HAP-1 (cell line): ENCODE measurements around the gene ACOT7.
"Not testable (repeated sequence)": the region's sequence is repeated elsewhere in the genome, so short reads cannot be mapped to it uniquely, and the experiment has no call there.

Experiments
- DNase-seq, 2 experiments: peaks; one replicate each; pipeline ENCODE4 v3.0.0-alpha.2; 2016 to 2020; ENCODE audit warnings: low spot score in 2 of 2
- H3K27me3 ChIP-seq: fragments of 250-450 bp; sonication (Bioruptor Pico); 2 replicates; pipeline ENCODE4 v1.5.1; 2020; ENCODE audit warnings: low read depth, mild to moderate bottlenecking, moderate library complexity
- H3K36me3 ChIP-seq: fragments of 250-450 bp; sonication (Bioruptor Pico); replicated peaks from 2 replicates; pipeline ENCODE4 v1.5.1; 2020; ENCODE audit warnings: mild to moderate bottlenecking
- H3K4me1 ChIP-seq: fragments of 250-450 bp; sonication (Bioruptor Pico); 2 replicates; pipeline ENCODE4 v1.5.1; 2020; ENCODE audit warnings: mild to moderate bottlenecking
- H3K4me3 ChIP-seq: fragments of 250-450 bp; sonication (Bioruptor Pico); 2 replicates; pipeline ENCODE4 v1.5.1; 2020; ENCODE audit warnings: mild to moderate bottlenecking, moderate library complexity
- H3K9me3 ChIP-seq: fragments of 250-450 bp; sonication (Bioruptor Pico); 2 replicates; pipeline ENCODE4 v1.5.1; 2020; ENCODE audit warnings: mild to moderate bottlenecking, moderate library complexity
- in situ Hi-C: fragments of 300-500 bp; cut with MboI; formaldehyde crosslinking; loops from 3 replicates; pipeline ENCODE4 v1.14.3; 2020; ENCODE audit warnings: low sequenced_read_pairs, inconsistent platforms, mixed read lengths

ACOT7 gene

DNA sequence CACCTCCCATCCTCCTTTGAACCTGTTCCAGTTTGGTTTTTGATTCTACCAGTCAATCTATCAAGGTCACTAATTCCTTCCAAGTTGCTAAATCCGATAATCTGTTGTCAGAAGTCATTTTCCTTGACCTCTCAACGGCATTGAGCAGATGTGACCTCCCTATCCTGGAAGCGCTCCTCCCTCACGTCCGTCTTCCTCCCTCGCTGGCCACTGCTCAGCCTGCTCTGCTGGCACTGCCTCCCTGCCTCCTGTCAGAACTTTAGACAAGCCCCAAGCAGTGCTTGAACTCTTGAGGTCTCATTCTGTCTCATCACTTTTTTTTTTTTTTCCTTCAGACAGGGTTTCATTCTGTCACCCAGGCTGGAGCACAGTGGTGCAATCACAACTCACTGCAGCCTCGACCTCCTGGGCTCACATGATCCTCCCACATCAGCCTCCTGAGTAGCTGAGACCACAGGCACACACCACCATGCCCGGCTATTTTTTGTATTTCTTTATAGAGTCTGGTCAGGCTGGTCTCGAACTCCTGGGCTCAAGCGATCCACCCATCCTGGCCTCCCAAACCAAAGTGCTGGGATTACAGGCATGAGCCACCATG lies 4.4 kb upstream of the ACOT7 start:
- in situ Hi-C loops, result no loop called here
- Histone ChIP-seq H3K4me3 (no peak overlapping the region), H3K4me1 (peaks cover 4% of the 10 kb centered on the region), H3K27me3 (no peaks in the 10 kb centered on the region), H3K36me3 (no peaks in the 10 kb centered on the region), H3K9me3 (no peaks in the 10 kb centered on the region)
- DNase-seq, result no peak

DNA sequence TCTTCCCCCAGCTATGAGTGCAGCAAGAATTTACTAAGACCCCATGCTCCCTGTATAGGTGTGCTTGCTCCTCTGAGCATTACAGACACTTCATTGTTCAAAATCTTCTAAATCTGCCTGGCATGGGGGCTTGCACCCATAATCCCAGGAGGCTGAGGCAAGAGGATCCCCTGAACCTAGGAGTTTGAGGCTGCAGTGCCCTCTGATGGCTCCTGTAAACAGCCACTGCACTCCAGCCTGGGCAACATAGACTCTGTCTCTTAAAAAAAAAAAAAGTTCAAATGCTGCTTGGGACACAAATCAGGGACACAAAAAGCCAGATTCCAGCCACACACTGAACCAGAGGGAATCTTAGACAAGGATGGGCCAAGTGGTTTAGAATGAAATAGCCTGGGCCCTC lies 3.4 kb upstream of the ACOT7 start:
- H3K27me3 ChIP-seq, result no peaks in the 10 kb centered on the region
- in situ Hi-C loops, result no loop called here
- no peaks in the 10 kb centered on the region for H3K9me3 ChIP-seq
- no peak for DNase-seq
- no peaks in the 10 kb centered on the region for H3K36me3 ChIP-seq
- peaks cover 8% of the 10 kb centered on the region for H3K4me1 ChIP-seq
- no peak overlapping the region for H3K4me3 ChIP-seq

DNA sequence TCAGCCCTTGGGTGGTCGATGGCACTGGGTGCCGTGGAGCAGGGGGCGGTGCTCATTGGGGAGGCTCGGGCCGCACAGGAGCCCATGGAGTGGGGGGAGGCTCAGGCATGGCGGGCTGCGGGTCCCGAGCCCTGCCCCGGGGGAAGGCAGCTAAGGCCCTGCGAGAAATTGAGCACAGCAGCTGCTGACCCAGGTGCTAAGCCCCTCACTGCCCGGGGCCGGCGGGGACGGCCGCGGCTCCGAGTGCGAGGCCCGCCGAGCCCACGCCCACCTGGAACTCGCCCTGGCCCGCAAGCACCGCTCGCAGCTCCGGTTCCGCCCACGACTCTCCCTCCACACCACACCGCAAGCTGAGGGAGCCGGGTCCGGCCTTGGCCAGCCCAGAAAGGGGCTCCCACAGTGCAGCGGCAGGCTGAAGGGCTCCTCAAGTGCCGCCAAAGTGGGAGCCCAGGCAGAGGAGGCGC lies 2.2 kb upstream of the ACOT7 start:
- H3K4me3 ChIP-seq, H3K36me3 ChIP-seq, in situ Hi-C loops: not testable (repeated sequence)

DNA sequence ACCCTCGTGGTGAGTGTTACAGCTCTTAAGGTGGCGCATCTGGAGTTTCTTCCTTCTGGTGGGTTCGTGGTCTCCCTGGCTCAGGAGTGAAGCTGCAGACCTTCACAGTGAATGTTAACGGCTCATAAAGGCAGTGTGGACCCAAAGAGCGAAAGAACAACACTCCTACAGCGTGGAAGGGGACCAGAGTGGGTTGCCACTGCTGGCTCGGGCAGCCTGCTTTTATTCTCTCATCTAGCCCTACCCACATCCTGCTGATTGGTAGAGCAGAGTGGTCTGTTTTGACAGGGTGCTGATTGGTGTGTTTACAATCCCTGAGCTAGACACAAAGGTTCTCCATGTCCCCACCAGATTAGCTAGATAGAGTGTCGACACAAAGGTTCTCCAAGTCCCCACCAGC lies 1.6 kb upstream of the ACOT7 start:
- peaks cover 15% of the 10 kb centered on the region for H3K4me1 ChIP-seq
- in situ Hi-C loops, H3K9me3 ChIP-seq, H3K36me3 ChIP-seq, H3K4me3 ChIP-seq, DNase-seq, H3K27me3 ChIP-seq: not testable (repeated sequence)

More for the DNA sequence above, 2.2 kb upstream of the ACOT7 start:
- not testable (repeated sequence) for DNase-seq, H3K27me3 ChIP-seq, H3K9me3 ChIP-seq
- peaks cover 15% of the 10 kb centered on the region for H3K4me1 ChIP-seq

DNA sequence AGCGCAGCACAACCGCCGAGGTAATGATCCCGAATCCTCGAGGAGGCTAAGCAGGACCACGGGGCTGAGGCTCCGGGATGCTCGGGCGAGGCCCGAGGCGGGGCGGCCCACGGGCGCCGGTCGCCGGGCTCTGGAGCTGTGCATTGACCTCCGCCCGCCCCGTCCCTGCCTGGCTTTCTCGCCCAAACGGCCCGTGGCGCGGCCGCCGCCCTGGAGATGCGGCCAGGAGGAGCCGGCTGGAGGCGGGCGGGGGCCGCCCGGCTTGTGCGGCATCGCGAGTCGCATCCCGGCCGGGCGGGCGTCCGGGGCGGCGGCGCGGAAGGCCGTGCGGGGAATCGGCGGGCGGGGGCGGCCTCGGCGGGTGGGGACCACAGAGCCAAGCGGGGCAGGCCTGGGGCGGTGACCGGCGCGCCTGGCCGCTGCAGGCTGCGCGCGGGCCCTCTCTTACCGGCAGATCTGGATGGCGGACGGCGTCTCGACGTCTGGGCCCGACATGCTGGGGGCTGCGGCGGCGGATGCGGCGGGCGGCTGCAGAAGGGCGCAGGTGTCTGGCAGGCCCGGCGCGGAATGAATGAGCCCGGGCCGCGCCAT lies 663 bp downstream of the ACOT7 start:
- Histone ChIP-seq H3K36me3 (no peaks in the 10 kb centered on the region), H3K4me3 (peak overlapping the region; percentile 60), H3K27me3 (no peaks in the 10 kb centered on the region), H3K4me1 (peaks cover 15% of the 10 kb centered on the region), H3K9me3 (no peaks in the 10 kb centered on the region)
- DNase-seq, result no peak
- in situ Hi-C loops, result no loop called here

DNA sequence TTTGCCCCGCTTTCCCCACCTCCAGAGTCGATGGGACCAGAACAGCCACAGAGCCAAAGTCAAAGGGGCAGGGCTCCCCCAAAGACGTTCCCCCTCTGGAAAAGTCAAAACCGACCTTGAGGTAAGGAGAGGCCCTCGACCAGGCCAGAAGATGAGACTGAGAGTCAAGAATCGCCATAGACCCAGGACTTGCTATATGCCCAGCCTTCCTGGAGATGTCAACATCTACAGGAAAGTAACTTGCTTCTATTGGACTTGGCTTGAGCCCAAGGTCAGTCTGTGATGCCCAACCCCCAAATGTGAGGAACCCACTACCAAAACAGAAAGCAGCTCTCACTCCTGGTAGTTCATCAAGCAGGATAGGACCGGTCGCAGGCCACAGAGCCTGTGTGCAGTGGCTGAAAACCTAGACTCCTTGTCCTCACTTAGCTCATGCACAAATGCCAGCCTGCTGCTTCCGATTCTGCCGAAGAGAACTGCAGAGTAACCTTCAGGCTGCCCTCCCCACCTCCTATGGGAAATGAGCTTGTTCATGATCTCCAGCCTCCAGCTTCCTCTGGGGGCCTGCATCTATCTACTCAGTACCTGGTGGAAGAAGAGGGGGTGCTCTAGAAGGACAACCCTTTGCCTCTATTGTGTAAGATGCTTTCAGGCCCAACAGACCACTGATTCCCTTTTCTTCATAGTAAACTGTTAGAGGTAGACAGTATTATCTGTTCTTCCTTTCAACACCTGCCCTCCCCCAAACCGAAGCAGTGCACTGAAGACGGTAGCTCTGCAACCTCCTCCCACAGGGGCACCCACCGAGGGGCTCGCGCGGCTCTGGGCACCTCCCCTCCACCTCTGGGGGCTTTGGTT lies 1.4 kb downstream of the ACOT7 start:
- DNase-seq, result peak; percentile 8 to 42
- peak overlapping the region; percentile 60 for H3K4me3 ChIP-seq
- no peaks in the 10 kb centered on the region for H3K36me3 ChIP-seq
- no peaks in the 10 kb centered on the region for H3K9me3 ChIP-seq
- H3K4me1 ChIP-seq, result peaks cover 15% of the 10 kb centered on the region
- H3K27me3 ChIP-seq, result no peaks in the 10 kb centered on the region
- in situ Hi-C loops, result no loop called here

DNA sequence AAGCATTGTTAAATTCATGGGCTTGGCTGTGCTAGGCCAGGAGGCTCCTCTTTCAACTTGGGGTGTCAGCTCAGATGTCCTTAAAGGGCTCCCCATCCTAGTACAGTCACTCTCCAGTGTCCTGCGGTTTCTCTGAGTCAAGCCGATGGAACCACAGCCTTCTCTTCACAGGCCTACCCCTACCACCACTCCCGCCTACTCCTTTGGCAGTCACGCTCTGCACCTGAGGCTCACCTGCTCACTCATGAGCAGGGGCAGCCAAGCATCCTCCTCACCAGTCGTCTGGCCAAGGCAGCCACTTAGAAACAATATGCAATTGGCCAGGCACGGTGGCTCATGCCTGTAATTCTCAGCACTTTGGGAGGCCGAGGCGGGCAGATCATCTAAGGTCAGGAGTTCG lies 3.6 kb downstream of the ACOT7 start:
- Histone ChIP-seq H3K4me1 (peaks cover 21% of the 10 kb centered on the region), H3K4me3 (no peak overlapping the region), H3K36me3 (0 out of 2 replicates have a peak, but pooled peaks cover 2% of the 10 kb centered on the region), H3K9me3 (no peaks in the 10 kb centered on the region), H3K27me3 (no peaks in the 10 kb centered on the region)
- no peak for DNase-seq
- in situ Hi-C loops, result no loop called here

DNA sequence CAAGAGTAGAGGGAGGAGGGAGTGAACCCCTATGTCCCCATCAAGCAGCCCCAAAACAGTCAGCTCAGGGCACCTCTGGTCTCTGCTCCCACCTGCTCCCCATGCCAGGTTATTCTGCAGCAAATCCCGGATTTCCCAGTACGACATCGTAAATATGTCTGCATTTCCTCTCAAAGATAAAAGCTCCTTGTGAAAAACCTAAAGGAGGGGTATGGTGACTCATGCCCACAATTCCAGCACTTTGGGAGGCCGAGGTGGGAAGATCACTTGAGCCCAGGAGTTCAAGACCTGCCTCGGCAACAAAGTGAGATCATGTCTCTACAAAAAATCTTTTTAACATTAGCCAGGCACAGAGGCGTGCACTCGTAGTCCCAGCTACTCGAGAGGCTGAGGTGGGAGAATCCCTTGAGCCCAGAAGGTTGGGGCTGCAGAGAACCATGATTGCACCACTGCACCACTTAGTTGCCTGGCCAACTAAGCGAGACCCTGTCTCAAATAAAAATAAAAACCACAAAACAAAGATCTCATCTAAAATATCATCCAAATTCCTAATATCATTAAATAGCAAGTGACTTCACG lies 7.1 kb downstream of the ACOT7 start:
- Histone ChIP-seq H3K4me3 (no peak overlapping the region), H3K4me1 (peaks cover 8% of the 10 kb centered on the region), H3K27me3 (no peaks in the 10 kb centered on the region), H3K36me3 (0 out of 2 replicates have a peak, but pooled peaks cover 2% of the 10 kb centered on the region), H3K9me3 (peaks cover 2% of the 10 kb centered on the region)
- DNase-seq, result no peak
- in situ Hi-C loops, result no loop called here

DNA sequence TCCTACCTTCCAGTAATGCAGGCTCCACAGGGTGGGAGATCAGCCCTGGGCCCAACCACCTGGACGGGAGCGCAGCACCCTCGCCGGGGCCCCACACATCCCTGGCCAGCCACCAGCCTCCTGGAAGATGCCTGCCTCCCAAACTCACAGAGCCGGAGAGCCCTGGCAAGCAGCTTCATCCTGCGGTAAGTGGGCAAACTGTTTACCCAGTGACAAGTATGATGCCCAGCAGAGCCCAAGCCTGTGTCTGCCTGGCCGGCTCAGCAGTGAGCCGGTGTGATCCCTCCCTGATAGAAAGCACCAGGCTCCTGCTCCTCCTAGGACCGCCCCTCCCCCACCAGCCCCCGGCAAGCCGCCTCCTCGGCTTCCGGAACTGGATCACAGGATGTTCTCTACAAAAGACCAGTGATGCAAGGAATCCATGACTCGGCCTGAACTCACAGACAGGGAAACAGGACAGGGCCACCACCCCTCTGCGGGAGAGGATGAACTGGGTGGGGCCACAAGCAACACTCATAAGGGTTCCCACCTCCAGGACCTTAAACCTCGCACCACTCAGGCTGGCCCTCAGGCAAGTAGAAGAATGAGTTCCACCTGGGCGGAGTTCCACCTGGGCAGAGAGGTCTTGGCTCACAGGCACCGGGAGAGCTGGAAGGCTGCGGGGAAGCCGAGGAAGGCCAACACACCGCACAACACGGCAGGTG lies 7.9 kb downstream of the ACOT7 start:
- in situ Hi-C loops, result no loop called here
- peak in 1 of 2 experiments; percentile 33 for DNase-seq
- Histone ChIP-seq H3K4me3 (no peak overlapping the region), H3K27me3 (no peaks in the 10 kb centered on the region), H3K4me1 (peaks cover 6% of the 10 kb centered on the region), H3K9me3 (peaks cover 2% of the 10 kb centered on the region), H3K36me3 (0 out of 2 replicates have a peak, but pooled peaks cover 2% of the 10 kb centered on the region)

DNA sequence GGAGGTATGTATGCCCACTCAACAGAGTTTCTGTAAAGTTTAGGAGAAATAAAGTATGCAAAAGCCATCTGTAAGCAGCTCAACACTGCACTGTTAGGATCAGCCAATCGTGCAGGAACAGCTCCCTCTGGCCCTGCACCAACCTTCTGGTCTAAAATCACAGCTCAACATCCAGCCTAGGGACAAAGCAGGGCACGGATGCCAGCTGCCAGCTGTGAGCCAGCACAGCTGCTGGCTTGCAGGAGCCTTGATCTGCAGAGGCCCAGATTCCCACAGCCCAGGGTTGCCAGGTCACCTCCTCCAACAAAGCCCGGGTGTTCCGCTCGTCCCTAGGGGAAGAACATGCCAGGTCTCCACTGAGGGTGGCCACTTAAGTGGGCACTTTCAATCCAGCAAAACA lies 8.6 kb downstream of the ACOT7 start:
- in situ Hi-C loops, result no loop called here
- no peak overlapping the region for H3K4me3 ChIP-seq

DNA sequence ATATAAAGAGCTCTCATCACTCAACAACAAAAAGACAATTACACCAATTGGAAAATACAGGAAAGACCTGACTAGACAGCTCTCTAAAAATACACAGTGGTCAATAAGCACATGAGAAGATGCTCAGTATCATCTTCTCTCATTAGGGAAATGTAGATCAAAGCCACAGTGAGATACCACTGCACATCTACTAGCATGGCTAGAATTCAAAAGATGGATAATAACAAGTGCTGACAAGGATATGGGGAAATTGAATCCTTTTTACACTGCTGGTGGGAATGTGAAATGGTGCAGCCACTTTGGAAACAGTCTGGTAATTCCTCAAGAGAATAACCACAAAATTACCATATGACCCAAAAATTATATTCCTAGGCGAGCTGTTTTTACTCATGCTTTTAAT lies 9.4 kb downstream of the ACOT7 start:
- Histone ChIP-seq H3K27me3 (no peaks in the 10 kb centered on the region), H3K36me3 (0 out of 2 replicates have a peak, but pooled peaks cover 2% of the 10 kb centered on the region), H3K9me3 (peaks cover 5% of the 10 kb centered on the region), H3K4me3 (no peak overlapping the region), H3K4me1 (peaks cover 6% of the 10 kb centered on the region)
- DNase-seq, result no peak
- in situ Hi-C loops, result no loop called here

More for the DNA sequence above, 8.6 kb downstream of the ACOT7 start:
- DNase-seq, result no peak
- Histone ChIP-seq H3K27me3 (no peaks in the 10 kb centered on the region), H3K9me3 (peaks cover 2% of the 10 kb centered on the region), H3K36me3 (0 out of 2 replicates have a peak, but pooled peaks cover 2% of the 10 kb centered on the region), H3K4me1 (peaks cover 6% of the 10 kb centered on the region)

DNA sequence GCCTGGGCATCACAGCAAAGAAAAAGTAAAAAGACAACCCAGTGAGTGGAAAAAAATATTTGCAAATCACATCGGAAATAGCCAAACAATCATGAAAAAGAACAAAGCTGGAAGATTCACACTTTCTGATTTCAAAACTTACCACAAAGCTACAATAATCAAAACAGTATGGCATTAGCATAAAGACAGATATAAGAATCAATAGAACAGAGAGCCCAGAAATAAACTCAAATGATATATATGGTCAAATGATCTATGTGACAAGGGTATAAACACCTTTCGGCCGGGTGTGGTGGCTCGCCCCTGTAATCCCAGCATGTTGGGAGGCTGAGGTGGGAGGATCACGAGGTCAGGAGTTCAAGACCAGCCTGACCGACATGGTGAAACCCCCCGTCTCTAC lies 13.5 kb downstream of the ACOT7 start:
- H3K36me3 ChIP-seq, result no peaks in the 10 kb centered on the region
- H3K4me1 ChIP-seq, result no peaks in the 10 kb centered on the region
- H3K4me3 ChIP-seq, result no peak overlapping the region
- H3K9me3 ChIP-seq, result peaks cover 5% of the 10 kb centered on the region
- no peaks in the 10 kb centered on the region for H3K27me3 ChIP-seq
- DNase-seq, result no peak
- in situ Hi-C loops, result no loop called here

DNA sequence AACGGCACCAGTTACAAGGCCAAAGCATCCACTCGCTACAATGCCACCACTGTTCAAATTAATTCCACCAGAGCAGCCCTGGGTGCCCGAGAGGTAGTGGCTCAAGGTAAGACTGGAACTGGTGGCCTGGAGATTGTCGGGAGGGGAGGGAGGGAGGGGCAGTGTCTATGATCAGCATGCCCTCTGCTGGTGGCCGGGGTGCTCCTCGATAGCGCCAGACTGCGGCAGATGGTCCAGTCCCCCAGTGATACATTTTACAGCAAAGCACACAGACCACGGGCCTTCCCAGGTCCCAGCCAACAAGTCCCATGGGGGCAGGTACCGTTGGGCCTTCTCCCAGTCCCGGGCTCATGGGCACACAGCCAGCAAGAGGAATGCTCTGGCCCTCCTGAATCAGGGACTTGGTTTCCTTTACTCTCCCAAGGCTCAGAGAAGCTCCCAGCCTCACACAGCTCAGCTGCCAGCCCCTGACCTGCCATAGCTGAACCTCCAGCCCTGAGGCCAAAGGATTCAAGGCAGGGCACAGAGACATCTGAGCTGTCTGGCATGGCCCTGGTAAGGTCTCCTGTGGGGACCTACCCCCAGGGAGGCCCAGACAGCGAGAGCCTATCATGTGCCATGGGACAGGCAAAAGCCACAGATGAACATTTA lies 15.3 kb downstream of the ACOT7 start:
- Histone ChIP-seq H3K36me3 (no peaks in the 10 kb centered on the region), H3K9me3 (peaks cover 3% of the 10 kb centered on the region; the same call in 1 of the 2 replicates), H3K27me3 (no peaks in the 10 kb centered on the region), H3K4me1 (no peaks in the 10 kb centered on the region), H3K4me3 (no peak overlapping the region)
- peak in 1 of 2 experiments; percentile 44 for DNase-seq
- in situ Hi-C loops, result no loop called here
